ENCODE results near the gene LEFTY2. TPM values are rescaled to one million over a fixed set of nuclear protein-coding genes. Genes with fewer than 3 reads are reported as not detected.

LEFTY2 gene
- total and polyA plus RNA-seq, 10 of the 15 experiments (the other 5 are each of a cell fraction or from before 2014, with no cell fraction given): not detected

GRCh38 chr1:225909477-225909876 is 31.5 kb downstream of the LEFTY2 start (continued):
- TF ChIP-seq EGR1 (IDR thresholded peaks at IDR 0.05; ENCODE audit: borderline replicate concordance in 1 of 2, low read depth in 2 of 2, low read length in 2 of 2) (no peak), WRNIP1 (IDR thresholded peaks at IDR 0.05; ENCODE audit: borderline replicate concordance, low read depth, low read length) (no peak), PRDM15 (CRISPR knock-in tag; IDR thresholded peaks at IDR 0.05) (no peak), HDGF (IDR thresholded peaks at IDR 0.05) (no peak), LARP7 (IDR thresholded peaks at IDR 0.05) (no peak), RB1 (IDR thresholded peaks at IDR 0.05; ENCODE audit: borderline replicate concordance) (no peak)

DNA sequence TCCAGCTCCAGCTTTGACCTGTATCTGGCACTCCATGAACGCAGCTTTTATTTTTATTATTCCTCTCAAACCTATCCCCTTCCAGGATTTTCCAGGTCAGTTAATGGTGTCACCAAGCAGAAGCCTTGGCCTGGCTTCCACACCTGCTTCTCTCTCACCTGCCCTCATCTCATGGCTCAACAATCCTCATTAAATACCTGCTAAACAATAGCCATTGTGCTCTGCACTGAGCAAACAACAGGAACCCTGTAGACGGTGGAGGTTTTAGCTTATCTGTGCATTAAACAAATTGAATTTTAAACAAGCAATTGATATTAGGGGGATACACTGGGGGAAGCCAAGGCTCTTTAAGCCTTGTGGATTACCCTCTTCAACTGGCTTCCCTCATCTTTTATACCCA is 32.2 kb downstream of the LEFTY2 start:
- ChIA-PET SMC1A (ENCODE audit: uncharacterized antibody, unreplicated experiment) (interaction anchor here (0.7 to 0.9 kb wide), 2 partner anchors 12 to 50 kb away, joined by 3 to 4 read pairs; no protein-coding TSS in a partner anchor), CTCF (interaction anchor here (0.7 to 1.6 kb wide), 4 partner anchors 24 to 131 kb away, joined by 3 to 8 read pairs (median 5); partner anchors contain the start of genes SRP9 and TMEM63A), RAD21 (ENCODE audit: unreplicated experiment) (interaction anchor here (1.1 to 5.3 kb wide), 3 partner anchors 15 to 173 kb away, joined by 3 to 39 read pairs (median 5); partner anchors contain the start of genes PYCR2 and SRP9), POLR2A (no interaction called here)
- Histone ChIP-seq H3K36me3 (ENCODE audit: control insufficient read depth in 2 of 2, insufficient read depth in 2 of 2, low read length in 1 of 2) (no peaks in the 10 kb centered on the region; a peak in 1 of 4 replicates), H4K20me1 (ENCODE audit: control insufficient read depth, insufficient read depth) (no peaks in the 10 kb centered on the region), H3K4me3 (no peak overlapping the region), H3K9ac (ENCODE audit: control insufficient read depth, insufficient read depth, low read length) (no peak overlapping the region), H2AFZ (ENCODE audit: control insufficient read depth, low read depth, low read length) (no peak overlapping the region), H3K27ac (ENCODE audit: control insufficient read depth, insufficient read depth) (no peak overlapping the region), H3K4me1 (ENCODE audit: control insufficient read depth, insufficient read depth, low read length) (peaks cover 4% of the 10 kb centered on the region; the same call in 1 of the 2 replicates), H3K9me3 (replicated peaks; ENCODE audit: control insufficient read depth, insufficient read depth, low read length) (no peaks in the 10 kb centered on the region), H3K4me2 (ENCODE audit: control insufficient read depth, insufficient read depth) (no peak overlapping the region), H3K27me3 (replicated peaks in 1 of 2; ENCODE audit: control insufficient read depth in 2 of 2, insufficient read depth in 2 of 2, low read length in 1 of 2) (no peaks in the 10 kb centered on the region), H3K79me2 (ENCODE audit: control insufficient read depth, insufficient read depth, low read length) (no peaks in the 10 kb centered on the region)
- intact Hi-C loops (cut with micrococcal nuclease; ENCODE audit: unreplicated experiment): no loop called here
- FAIRE-seq (no peak), ATAC-seq (no peak), DNase-seq (ENCODE audit: low read depth, low spot score) (no peak)
- in situ Hi-C loops (cut with MboI): no loop called here
- no TSS peak for BruUV-seq (replicated peaks)
- TF ChIP-seq, protein P1, sequence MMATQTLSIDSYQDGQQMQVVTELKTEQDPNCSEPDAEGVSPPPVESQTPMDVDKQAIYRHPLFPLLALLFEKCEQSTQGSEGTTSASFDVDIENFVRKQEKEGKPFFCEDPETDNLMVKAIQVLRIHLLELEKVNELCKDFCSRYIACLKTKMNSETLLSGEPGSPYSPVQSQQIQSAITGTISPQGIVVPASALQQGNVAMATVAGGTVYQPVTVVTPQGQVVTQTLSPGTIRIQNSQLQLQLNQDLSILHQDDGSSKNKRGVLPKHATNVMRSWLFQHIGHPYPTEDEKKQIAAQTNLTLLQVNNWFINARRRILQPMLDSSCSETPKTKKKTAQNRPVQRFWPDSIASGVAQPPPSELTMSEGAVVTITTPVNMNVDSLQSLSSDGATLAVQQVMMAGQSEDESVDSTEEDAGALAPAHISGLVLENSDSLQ (IDR thresholded peaks at IDR 0.05): no peak
- TF ChIP-seq SUZ12 (IDR thresholded peaks at IDR 0.05; ENCODE audit: unreplicated experiment) (no peak), PAX8 (IDR thresholded peaks at IDR 0.05) (no peak)
- 46% methylated on average over 2 of the region's 2 CpGs for WGBS (ENCODE audit: insufficient coverage, insufficient replicate concordance, low lambda C conversion rate, missing lambda C conversion rate)
